ENCODE data around the gene ITPR1. TPM values are rescaled to one million over a fixed set of nuclear protein-coding genes. Genes with fewer than 3 reads are reported as not detected.

Gene ITPR1
- total and polyA plus RNA-seq, 4 donors, result 3.7 to 39.4 (median 8.2) TPM

DNA sequence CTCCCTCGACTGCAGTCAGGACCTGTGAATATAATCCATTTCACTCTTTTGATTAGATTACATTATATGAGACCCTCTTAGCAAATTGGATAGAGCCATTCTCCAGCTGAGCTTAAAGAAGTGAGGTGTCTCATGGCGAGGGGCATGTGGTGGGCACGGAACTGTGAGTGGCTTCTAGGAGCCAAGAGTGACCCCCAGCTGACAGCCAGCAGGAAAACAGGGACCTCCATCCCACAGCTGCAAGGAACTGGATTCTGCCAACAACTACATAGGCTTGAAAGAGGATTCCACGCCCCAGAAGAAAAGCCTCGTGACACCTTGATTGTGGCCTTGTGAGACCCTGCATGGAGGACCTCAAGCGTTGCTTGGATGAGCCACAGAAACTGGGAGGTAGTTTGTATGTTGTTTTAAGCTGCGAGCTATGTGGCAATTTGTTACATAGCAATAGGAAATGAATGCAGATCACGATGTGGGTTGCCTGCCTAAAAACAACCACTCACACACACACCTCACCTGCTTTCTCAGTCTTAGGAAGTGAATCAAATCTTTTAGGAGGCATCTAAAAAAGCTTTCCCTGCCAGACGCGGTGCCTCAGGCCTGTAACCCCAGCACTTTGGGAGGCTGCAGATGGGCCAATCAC, 401.9 kb downstream of the ITPR1 start (continued):
- TF ChIP-seq GABPA (IDR thresholded peaks at IDR 0.05 in 1 of 2, conservative IDR thresholded peaks at IDR 0.05 in 1 of 2), result no peak

GRCh38 chr3:4895838-4896237, 402.7 kb downstream of the ITPR1 start:
- TF ChIP-seq SP1 (IDR thresholded peaks at IDR 0.05) (no peak), YY1 (IDR thresholded peaks at IDR 0.05) (no peak), NR2F2 (IDR thresholded peaks at IDR 0.05) (no peak), GABPA (IDR thresholded peaks at IDR 0.05 in 1 of 2, conservative IDR thresholded peaks at IDR 0.05 in 1 of 2) (no peak), RAD21 (IDR thresholded peaks at IDR 0.05) (no peak), ZBTB33 (IDR thresholded peaks at IDR 0.05) (no peak), TAF1 (conservative IDR thresholded peaks at IDR 0.05) (no peak), RXRA (IDR thresholded peaks at IDR 0.05) (no peak), FOXA2 (IDR thresholded peaks at IDR 0.05) (no peak), REST (IDR thresholded peaks at IDR 0.05) (no peak), HNF4G (IDR thresholded peaks at IDR 0.05) (no peak), EGR1 (IDR thresholded peaks at IDR 0.05; ENCODE audit: low read depth in 2 of 2) (no peak), HNF4A (conservative IDR thresholded peaks at IDR 0.05) (no peak), FOXA1 (IDR thresholded peaks at IDR 0.05) (no peak)
- TF ChIP-seq, protein P1, sequence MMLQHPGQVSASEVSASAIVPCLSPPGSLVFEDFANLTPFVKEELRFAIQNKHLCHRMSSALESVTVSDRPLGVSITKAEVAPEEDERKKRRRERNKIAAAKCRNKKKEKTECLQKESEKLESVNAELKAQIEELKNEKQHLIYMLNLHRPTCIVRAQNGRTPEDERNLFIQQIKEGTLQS (IDR thresholded peaks at IDR 0.05), result no peak
- TF ChIP-seq, protein P2, sequence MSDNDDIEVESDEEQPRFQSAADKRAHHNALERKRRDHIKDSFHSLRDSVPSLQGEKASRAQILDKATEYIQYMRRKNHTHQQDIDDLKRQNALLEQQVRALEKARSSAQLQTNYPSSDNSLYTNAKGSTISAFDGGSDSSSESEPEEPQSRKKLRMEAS (IDR thresholded peaks at IDR 0.05), result no peak
- DNase-seq (ENCODE audit: low spot score), result no peak
- no peak overlapping the region for H3K4me3 ChIP-seq (ENCODE audit: low read depth in 1 of 3, low read length in 3 of 3)
- no peaks in the 10 kb centered on the region for H3K27me3 ChIP-seq (ENCODE audit: control insufficient read depth in 4 of 4, insufficient read depth in 4 of 4, low read length in 3 of 4)
- no peaks in the 10 kb centered on the region for H3K36me3 ChIP-seq (ENCODE audit: control insufficient read depth in 4 of 4, insufficient read depth in 3 of 4, low read depth in 1 of 4, low read length in 3 of 4)
- no peaks in the 10 kb centered on the region for H3K9me3 ChIP-seq (ENCODE audit: control insufficient read depth in 4 of 4, low read length in 3 of 4)
- H3K4me1 ChIP-seq (ENCODE audit: control insufficient read depth in 4 of 4, insufficient read depth in 4 of 4, low read length in 3 of 4), result no peaks in the 10 kb centered on the region
- no peak overlapping the region for H3K9ac ChIP-seq (ENCODE audit: low read depth in 1 of 2, low read length in 2 of 2)
- no peak overlapping the region for H3K27ac ChIP-seq (ENCODE audit: low read depth in 1 of 2, low read length in 2 of 2)
- 85% methylated on average over 3 of the region's 3 CpGs for WGBS

Other genes with a start within 250 kb of the ITPR1 start
- 1 to 10 TPM; 7.1 to 9.7 TPM for gene SETMAR, start 190.0 kb upstream of the ITPR1 start, total RNA-seq
- 1 to 10 TPM; 4.5 TPM for gene SETMAR, start 190.0 kb upstream of the ITPR1 start, polyA plus RNA-seq
- 10 to 100 TPM; 25.5 to 34.2 TPM for gene SUMF1, start 26.1 kb upstream of the ITPR1 start, total RNA-seq
- 10 to 100 TPM; 13.0 to 21.6 TPM for gene SUMF1, start 26.1 kb upstream of the ITPR1 start, polyA plus RNA-seq